ENCODE results near the gene ELFN1. TPM values are rescaled to one million over a fixed set of nuclear protein-coding genes. Genes with fewer than 3 reads are reported as not detected.

ELFN1 gene
- total RNA-seq, 1 donor, result 12.7 TPM

DNA sequence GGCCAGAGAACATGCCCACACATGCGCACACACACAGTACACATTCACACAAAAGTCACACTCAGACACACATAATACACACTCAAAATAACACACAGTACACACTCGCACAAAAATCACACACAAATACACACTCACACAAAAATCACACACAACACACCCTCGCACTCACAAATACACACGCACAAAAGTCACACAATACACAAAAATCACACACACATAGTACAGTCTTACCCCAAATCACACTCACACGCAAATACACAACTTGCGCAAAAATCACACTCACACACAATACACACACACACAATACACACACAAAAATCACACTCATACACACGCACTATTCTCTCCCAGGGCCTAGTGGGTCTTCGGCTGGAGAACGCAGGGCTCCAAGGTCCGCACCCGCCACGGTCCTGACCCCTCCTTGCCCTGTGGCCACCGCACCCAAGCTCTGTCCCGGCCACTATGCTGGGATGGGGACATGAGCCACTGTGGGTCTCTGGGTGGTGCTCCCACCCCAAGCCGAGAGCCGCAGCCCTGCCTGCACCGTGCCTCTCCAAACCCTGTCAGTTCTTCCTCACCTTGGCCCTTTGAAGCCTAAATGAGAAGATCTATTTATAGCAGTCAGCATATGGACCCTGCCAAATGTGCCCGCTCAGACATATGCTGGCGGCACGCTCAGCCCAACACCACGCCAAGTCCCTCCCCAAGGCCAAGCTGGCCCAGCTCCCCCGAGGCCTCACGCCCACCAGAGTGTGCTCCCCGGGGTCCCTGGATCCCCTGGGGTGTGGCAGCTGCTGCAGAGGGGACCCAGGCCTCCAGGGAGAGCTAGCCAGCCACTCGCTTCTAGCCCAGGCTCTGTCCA lies 55.9 kb downstream of the ELFN1 start:
- peaks cover 5% of the 10 kb centered on the region for H3K9me3 ChIP-seq (ENCODE audit: low read depth, low read length)
- no peak overlapping the region for H2AFZ ChIP-seq (ENCODE audit: low read length)
- no peak overlapping the region for H3K4me3 ChIP-seq (ENCODE audit: insufficient read depth, low read length)
- no peaks in the 10 kb centered on the region for H4K20me1 ChIP-seq (ENCODE audit: insufficient read depth, low read length)
- TF ChIP-seq, protein P1, sequence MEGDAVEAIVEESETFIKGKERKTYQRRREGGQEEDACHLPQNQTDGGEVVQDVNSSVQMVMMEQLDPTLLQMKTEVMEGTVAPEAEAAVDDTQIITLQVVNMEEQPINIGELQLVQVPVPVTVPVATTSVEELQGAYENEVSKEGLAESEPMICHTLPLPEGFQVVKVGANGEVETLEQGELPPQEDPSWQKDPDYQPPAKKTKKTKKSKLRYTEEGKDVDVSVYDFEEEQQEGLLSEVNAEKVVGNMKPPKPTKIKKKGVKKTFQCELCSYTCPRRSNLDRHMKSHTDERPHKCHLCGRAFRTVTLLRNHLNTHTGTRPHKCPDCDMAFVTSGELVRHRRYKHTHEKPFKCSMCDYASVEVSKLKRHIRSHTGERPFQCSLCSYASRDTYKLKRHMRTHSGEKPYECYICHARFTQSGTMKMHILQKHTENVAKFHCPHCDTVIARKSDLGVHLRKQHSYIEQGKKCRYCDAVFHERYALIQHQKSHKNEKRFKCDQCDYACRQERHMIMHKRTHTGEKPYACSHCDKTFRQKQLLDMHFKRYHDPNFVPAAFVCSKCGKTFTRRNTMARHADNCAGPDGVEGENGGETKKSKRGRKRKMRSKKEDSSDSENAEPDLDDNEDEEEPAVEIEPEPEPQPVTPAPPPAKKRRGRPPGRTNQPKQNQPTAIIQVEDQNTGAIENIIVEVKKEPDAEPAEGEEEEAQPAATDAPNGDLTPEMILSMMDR (IDR thresholded peaks at IDR 0.05; ENCODE audit: extremely low read depth, low read depth, low read length), result no peak
- peaks cover 5% of the 10 kb centered on the region for H3K27me3 ChIP-seq (ENCODE audit: insufficient read depth, low read length)
- no peaks in the 10 kb centered on the region for H3K36me3 ChIP-seq (ENCODE audit: insufficient read depth, low read length)
- no peak overlapping the region for H3K27ac ChIP-seq (ENCODE audit: low read depth, low read length)
- H3K79me2 ChIP-seq (ENCODE audit: insufficient read depth, low read length), result no peaks in the 10 kb centered on the region
- DNase-seq (ENCODE audit: insufficient read length, low spot score, missing footprints), result no peak
- H3K4me2 ChIP-seq (ENCODE audit: insufficient read depth, low read length), result no peak overlapping the region
- H3K4me1 ChIP-seq (ENCODE audit: insufficient read depth, low read length), result no peaks in the 10 kb centered on the region

DNA sequence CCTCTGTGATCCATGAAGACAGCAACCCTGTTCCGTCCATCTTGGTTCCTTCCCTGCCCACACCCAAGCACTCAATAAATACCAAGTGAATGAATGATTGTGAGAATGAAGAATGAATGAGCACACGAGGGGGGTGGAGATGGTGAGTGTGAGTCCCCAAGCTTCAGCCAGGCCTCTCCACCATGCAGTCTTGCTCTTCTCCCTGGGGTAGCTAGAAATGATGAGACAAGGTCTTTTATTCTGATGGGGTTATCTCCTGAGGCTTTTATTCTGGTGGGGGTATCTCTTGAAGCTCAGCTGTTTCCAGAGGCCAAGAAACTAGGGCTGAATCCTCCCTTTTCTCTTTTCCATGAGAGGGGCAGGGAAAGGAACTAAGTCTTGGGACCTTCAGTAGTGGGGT lies 57.0 kb downstream of the ELFN1 start:
- H3K27ac ChIP-seq (ENCODE audit: low read depth, low read length), result no peak overlapping the region
- TF ChIP-seq, protein P1 (IDR thresholded peaks at IDR 0.05; ENCODE audit: extremely low read depth, low read depth, low read length), result no peak
- no peaks in the 10 kb centered on the region for H3K79me2 ChIP-seq (ENCODE audit: insufficient read depth, low read length)
- H3K27me3 ChIP-seq (ENCODE audit: insufficient read depth, low read length), result peaks cover 7% of the 10 kb centered on the region
- DNase-seq (ENCODE audit: insufficient read length, low spot score, missing footprints), result no peak
- no peak overlapping the region for H2AFZ ChIP-seq (ENCODE audit: low read length)
- H4K20me1 ChIP-seq (ENCODE audit: insufficient read depth, low read length), result no peaks in the 10 kb centered on the region
- no peak overlapping the region for H3K4me2 ChIP-seq (ENCODE audit: insufficient read depth, low read length)
- no peaks in the 10 kb centered on the region for H3K4me1 ChIP-seq (ENCODE audit: insufficient read depth, low read length)
- peaks cover 5% of the 10 kb centered on the region for H3K9me3 ChIP-seq (ENCODE audit: low read depth, low read length)
- H3K36me3 ChIP-seq (ENCODE audit: insufficient read depth, low read length), result no peaks in the 10 kb centered on the region
- no peak overlapping the region for H3K4me3 ChIP-seq (ENCODE audit: insufficient read depth, low read length)

GRCh38 chr7:1727812-1728570 lies 57.9 kb downstream of the ELFN1 start:
- no peaks in the 10 kb centered on the region for H3K4me1 ChIP-seq (ENCODE audit: insufficient read depth, low read length)

More at GRCh38 chr7:1727812-1728570, 57.9 kb downstream of the ELFN1 start:
- H3K4me2 ChIP-seq (ENCODE audit: insufficient read depth, low read length), result no peak overlapping the region
- peaks cover 5% of the 10 kb centered on the region for H3K9me3 ChIP-seq (ENCODE audit: low read depth, low read length)
- no peak for DNase-seq (ENCODE audit: insufficient read length, low spot score, missing footprints)
- no peak overlapping the region for H3K27ac ChIP-seq (ENCODE audit: low read depth, low read length)
- no peak overlapping the region for H2AFZ ChIP-seq (ENCODE audit: low read length)
- H3K27me3 ChIP-seq (ENCODE audit: insufficient read depth, low read length), result peaks cover 9% of the 10 kb centered on the region
- H3K4me3 ChIP-seq (ENCODE audit: insufficient read depth, low read length), result no peak overlapping the region
- no peaks in the 10 kb centered on the region for H3K36me3 ChIP-seq (ENCODE audit: insufficient read depth, low read length)
- H4K20me1 ChIP-seq (ENCODE audit: insufficient read depth, low read length), result no peaks in the 10 kb centered on the region
- TF ChIP-seq, protein P1 (IDR thresholded peaks at IDR 0.05; ENCODE audit: extremely low read depth, low read depth, low read length), result no peak
- no peaks in the 10 kb centered on the region for H3K79me2 ChIP-seq (ENCODE audit: insufficient read depth, low read length)

Data from osteoblast (primary cell).